NCI-H128 (cell line): ENCODE data around the gene ANKS1B.

Experiments used
- DNase-seq: peaks from one replicate; lab custom pipeline; 2025; ENCODE audit not compliant: unreplicated experiment; lab: John Stamatoyannopoulos, UW

ANKS1B gene

GRCh38 chr12:99140017-99140720 is 844.6 kb downstream of the ANKS1B start:
- peak; percentile 4 for DNase-seq

DNA sequence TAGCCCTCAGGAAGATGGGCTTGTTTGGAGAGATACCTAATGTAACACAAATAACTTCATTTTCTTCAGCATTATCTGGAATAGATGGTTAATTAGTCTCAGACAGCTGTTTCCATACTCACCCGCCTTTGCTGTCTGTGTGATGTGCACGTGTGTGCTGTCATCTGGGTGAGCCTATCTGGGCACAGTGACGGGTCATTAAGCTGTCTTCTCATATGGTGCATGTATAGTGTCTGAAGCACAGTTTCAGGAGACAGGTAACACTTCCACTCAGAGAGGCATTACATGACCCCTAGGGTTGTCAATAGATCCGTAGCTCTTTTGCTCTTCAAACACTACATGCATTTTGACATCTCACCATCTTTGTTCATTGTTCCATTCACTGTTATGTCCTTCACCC is 846.3 kb downstream of the ANKS1B start:
- no peak for DNase-seq

- no peak for DNase-seq
Observed at GRCh38 chr12:99137124-99137855, 847.4 kb downstream of the ANKS1B start.

DNA sequence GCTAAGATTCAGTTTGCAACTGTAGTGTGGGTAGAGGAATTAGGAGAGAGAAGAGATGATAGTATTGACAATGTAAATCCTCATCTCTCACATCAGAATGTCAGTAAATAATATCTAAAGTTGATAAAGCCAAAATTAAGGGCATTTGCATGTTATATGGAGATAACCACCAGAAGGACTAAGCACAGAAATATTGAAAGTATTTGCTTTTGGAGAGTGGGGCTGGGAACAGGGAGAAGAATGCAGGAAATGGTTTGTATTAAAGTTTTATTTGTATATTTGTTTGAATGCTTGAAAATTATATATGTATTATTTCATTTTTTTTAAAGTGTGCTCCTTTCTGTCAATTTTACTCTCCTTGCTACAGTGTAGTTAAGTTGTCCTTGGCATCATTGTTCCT is 848.2 kb downstream of the ANKS1B start:
- no peak for DNase-seq

GRCh38 chr12:99135376-99135775 is 849.4 kb downstream of the ANKS1B start:
- no peak for DNase-seq

GRCh38 chr12:99133401-99133800 is 851.3 kb downstream of the ANKS1B start:
- no peak for DNase-seq

DNA sequence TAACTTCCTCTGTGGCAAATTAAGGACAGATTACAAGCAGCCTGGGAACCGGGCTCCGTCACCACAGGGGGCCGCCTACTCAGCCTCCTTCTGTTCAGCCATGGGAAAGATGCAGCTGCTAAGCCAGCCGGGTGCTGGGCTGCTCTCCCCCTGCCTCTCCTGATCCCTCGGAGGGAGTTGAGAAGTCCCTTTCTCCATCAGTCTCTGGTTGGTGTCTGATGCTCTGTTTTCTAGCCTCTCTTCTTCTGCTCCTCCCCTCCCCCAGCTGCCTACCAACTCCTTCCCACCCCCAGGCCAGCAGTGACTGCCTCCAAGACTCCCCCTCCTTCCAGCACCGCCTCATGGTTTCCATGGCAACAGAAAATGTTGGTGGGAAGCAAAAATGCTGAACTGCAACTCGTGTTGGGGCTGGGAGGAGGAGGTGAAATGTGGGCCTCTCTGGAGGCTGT is 853.0 kb downstream of the ANKS1B start:
- DNase-seq: no peak

- DNase-seq: no peak
Observed at GRCh38 chr12:99130808-99131553, 853.8 kb downstream of the ANKS1B start.

DNA sequence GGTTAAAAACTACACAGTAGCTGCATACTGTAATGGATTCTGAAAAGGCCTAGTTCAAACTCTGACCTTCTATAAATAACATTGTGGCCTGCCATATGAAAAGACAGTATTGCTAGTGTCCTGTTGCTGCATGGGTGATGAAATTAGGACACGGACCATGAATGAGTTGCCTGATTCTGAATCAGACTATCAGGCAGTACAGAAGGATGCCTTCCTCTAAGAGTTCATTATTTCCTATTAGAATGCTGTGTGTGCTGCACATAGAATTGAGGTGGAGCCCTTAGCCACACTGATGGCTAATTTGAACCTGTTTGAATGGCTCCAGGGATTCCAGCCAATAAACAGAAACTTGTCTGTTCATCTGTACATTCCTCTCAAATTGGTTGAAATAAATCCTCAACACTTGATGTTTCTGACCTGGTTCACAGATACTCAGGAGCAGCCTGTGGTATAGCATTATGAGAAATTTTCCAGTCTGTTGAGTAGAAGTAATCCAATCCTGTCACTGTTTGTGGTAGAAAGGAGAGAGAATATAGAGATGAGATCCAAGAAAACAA is 856.4 kb downstream of the ANKS1B start:
- no peak for DNase-seq

DNA sequence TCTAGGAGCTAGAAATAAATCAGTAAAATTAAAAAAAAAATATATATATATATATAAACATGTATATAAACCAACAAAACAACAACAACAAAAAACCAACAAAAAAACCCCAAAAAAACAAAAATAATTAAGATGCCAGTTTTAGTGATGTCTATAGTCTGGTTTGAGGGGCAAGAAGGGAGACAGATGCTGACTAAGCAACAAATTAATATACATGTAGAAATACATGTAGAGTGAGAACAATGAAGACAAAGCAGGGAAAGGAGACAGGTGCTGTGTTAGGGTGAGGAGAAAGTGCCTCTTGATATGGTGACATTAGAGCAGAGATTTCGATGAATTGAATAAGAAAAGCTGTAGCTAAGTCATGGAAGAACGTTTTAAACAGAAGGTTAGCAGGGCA is 861.8 kb downstream of the ANKS1B start:
- no peak for DNase-seq

- no peak for DNase-seq
Observed at GRCh38 chr12:99122496-99122895, 862.2 kb downstream of the ANKS1B start.

DNA sequence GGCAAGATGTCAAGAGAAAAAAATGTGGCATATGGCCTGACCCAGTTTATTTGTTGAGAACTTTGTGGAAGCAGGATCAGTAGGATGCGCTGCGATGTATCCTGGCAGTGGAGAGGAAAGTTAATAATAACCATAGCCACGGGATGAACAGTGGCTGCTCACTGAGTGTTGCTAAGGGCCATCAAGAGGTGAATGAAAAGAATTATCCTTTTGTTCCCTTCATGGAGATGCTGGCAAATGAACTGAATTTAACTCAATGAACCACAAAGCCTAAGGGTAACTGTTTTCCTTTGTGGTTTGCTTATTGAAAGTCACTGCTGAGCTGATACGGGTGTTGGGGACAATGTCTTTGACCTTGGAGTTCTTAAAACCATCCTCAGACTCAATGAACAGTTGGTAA is 863.2 kb downstream of the ANKS1B start:
- no peak for DNase-seq

DNA sequence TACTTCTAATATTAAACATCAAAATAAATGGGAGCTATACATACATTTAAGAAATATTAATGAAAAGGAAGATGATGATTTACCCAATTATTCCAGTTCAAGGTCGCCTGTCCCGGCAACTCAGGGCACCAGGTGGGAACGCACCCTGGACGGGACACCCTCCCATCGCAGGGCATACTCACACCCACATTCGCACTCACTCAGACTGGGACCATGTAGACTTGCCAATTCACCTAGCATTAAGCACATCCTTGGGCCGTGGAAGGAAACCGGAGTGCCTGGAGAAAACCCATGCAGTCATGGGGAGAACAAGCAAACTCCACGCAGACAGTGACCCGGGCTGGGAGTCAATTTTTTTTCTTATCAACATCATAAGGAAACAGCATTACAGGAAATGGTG is 864.8 kb downstream of the ANKS1B start:
- DNase-seq: no peak

DNA sequence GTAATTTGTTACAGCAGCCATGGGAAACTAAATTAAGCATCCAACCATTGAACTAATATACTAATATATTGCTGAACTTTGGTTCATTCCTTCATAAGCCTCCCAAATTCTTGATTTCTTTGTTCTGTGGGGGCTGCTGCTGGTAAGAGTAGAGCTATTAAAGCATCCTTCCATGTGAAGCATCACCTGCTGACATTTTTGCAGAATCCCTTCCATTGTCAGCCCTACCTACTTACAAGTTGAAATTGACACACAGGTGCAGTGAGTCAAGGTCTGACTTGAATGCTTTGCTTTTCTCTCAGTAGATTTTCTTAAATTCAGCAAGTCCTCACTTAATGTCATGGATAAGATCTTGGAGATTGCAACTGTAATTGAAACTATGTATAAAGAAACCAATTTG is 865.3 kb downstream of the ANKS1B start:
- no peak for DNase-seq

DNA sequence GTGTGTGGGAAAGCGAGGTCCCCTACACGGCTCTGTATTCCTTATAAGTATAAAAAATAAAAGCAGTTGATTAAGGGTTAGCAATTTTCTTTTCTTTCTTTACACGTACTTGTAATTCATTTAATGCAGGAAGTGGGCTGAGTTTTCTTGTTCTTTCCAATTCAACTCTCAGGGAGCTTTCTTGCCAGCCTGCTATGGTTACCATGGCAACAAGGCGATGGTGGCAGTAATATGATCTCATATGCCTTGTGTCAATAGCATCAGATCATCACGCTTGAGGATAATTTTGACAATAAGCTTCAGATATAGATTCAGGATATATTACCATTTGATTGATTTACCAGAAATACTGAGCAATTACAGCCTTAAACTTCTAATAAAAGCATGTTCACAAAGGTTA is 873.1 kb downstream of the ANKS1B start:
- DNase-seq: peak; percentile 39

- DNase-seq: no peak
Observed at GRCh38 chr12:99110868-99111267, 873.9 kb downstream of the ANKS1B start.

DNA sequence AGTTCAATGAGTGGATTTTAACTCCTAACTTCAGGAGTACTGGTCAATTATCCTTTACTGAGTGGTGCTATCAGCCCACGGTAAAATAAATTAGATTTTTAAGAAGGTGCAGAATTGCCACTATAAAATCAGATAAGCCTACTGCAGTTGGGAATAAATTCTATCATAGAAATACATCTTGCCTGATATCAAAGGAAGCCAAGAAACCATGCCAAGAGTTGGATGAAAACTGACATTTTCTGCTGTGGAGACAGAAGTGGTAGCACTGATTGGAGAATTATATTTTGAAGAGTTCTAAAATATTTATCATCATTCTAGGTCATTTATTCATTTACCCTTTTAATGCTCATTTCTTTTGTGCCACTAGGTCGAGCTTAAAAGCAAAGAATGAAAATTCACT is 874.5 kb downstream of the ANKS1B start:
- DNase-seq: no peak

GRCh38 chr12:99108924-99109323 is 875.8 kb downstream of the ANKS1B start:
- no peak for DNase-seq

DNA sequence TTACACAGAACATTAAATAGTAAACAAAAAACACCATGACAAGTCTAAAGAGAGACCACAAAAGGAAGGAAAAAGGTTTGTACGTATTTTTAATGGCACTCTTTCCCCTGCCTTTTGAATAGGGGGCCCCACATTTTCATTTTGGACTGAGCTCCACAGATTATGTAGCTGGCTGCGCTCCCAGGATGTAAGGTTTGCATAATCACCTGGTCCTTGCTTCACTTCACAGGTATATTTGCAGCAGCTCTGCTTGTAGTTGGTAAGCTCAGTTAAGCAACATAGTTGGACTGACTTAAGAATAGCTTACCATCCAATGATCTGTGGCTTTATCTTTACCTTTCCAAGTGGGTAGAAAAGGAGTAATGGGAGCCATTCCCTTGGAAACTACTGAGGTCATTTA is 885.0 kb downstream of the ANKS1B start:
- no peak for DNase-seq

DNA sequence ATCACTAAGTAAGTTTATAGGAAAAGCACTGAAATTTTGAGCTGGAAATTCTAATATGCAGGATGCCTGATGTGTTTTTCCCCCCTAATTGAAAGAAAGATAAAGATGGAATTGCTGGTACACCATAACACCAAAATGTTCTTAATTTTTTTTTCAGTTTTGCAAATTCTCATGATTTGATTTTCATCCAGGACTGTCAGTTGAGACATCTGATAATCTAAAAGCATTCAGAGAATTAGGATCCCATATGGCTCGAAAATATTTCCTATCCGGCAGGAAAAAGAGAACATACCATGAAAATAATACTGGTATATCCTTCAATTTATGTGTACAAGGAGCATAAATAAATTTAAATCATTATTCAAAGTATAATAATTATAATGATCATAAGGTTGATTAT is 887.6 kb downstream of the ANKS1B start:
- DNase-seq: no peak

- DNase-seq: no peak
Observed at GRCh38 chr12:99093166-99093565, 891.6 kb downstream of the ANKS1B start.
